Cardiac septum (tissue), 1 donor: ENCODE data around the gene BBX. TPM values are rescaled to one million over a fixed set of nuclear protein-coding genes. Genes with fewer than 3 reads are reported as not detected.

Experiments
- DNase-seq: peaks from one replicate; pipeline ENCODE4 v3.0.0-alpha.2; 2020; ENCODE audit warnings: low spot score
- intact Hi-C: fragments of 100-400 bp; cut with DNase I; formaldehyde crosslinking; loops from one replicate; pipeline ENCODE4 v1.14.0; 2022
- total RNA-seq: library from RNA; stranded (reverse); fragmentation: NEBNext Ultra II Directional; extraction: Animal tissue kit (Norgen Biotek cat#: 25700); gene quantifications from one replicate; pipeline ENCODE4 v1.2.1, GENCODE V29; 2021
- donor health status: DM: no; HTN: no; CAD: no.

The BBX gene
- total RNA-seq, 1 donor from 2014 or later = 45.3 TPM

GRCh38 chr3:107848351-107848915 is 325.7 kb downstream of the BBX start:
- intact Hi-C loops = loop anchor here (5.0 kb wide), 1 partner anchor 271 kb away; no protein-coding TSS in a partner anchor
- no peak for DNase-seq

GRCh38 chr3:107850681-107851080 is 327.9 kb downstream of the BBX start:
- intact Hi-C loops = no loop called here
- DNase-seq = no peak

- intact Hi-C loops = no loop called here
Observed at GRCh38 chr3:107853821-107854220, 331.1 kb downstream of the BBX start.

GRCh38 chr3:107854733-107855132 is 332.0 kb downstream of the BBX start:
- no peak for DNase-seq
- intact Hi-C loops = no loop called here

More at GRCh38 chr3:107853821-107854220, 331.1 kb downstream of the BBX start:
- DNase-seq = no peak

- intact Hi-C loops = no loop called here
- DNase-seq = no peak
Observed at GRCh38 chr3:107855710-107856109, 332.9 kb downstream of the BBX start.

- intact Hi-C loops = no loop called here
- no peak for DNase-seq
Observed at GRCh38 chr3:107857854-107858253, 335.1 kb downstream of the BBX start.

GRCh38 chr3:107858876-107859275 is 336.1 kb downstream of the BBX start:
- no peak for DNase-seq
- intact Hi-C loops = no loop called here

Other genes starting within 250 kb of the BBX start
- gene CCDC54, start 145.5 kb upstream of the BBX start, total RNA-seq = not detected